GM21723 (cell line): ENCODE results near the gene COA5.
"Not testable (repeated sequence)": the region's sequence is repeated elsewhere in the genome, so short reads cannot be mapped to it uniquely, and the experiment has no call there.

ENCODE experiments used
- ATAC-seq: cut with Tn5 transposase; IDR thresholded peaks from one replicate; pipeline ENCODE4 v1.9.1; 2021; ENCODE audit warnings: mild to moderate bottlenecking, moderate library complexity; ENCODE audit not compliant: unreplicated experiment

The COA5 gene

DNA sequence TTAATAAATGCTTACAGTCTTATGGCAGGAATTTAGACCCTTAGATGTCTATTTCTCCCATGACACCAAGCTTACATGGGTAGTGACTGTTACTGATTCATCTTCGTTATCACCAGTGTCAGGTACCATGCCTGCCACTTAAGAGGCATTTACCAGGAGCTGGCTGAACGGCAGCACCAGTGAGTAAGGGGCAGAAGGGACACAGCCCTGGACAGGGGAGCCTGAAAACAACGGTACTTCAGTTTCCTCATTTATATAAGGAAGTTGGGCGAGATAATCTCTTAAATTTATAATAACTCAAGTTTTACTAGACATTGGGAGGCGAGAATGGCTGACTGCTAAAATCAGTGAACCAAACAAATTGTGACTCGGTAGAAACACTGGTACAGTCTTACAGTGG lies 1.2 kb downstream of the COA5 start:
- no peak for ATAC-seq

DNA sequence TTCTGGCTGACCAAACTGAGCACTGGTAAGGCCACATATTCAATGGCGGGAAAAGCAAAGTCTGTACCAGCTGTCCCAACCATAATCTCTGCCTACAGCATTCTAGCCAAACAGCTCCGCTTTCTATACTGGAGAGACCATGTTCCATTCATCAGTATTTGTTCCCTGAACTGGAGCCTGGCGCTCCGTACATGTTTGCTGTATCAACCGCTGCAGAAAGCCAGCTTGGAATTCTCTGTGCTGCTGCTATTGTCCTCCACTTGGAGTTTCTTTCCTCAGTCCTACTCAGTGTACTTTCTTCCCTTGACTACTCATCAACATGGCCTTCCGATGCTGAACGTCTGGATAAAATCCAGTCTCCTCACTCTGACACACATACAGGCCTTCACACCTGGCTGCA lies 1.9 kb downstream of the COA5 start:
- no peak for ATAC-seq

DNA sequence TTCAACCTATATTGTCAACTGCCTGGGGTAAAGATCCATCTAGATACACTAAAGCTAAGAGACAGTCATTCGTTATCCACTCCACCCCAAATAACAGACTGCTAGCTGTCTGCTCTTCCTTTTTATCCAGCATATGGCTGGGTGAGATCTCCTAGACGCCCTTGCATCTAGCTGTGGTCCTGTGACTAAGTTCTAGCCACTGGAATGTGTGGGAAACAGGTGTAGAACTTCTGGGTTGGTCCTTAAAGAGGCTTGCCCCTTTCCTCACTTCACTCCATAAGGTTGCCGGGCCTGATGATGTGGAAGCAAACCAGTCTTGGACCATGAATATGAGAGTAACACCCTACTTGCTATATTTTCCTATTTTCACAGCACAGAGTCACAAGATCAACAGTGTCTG lies 3.2 kb downstream of the COA5 start:
- ATAC-seq = no peak

GRCh38 chr2:98604547-98604946 lies 3.8 kb downstream of the COA5 start:
- ATAC-seq = no peak

GRCh38 chr2:98601532-98602132 lies 6.7 kb downstream of the COA5 start:
- ATAC-seq = peak; percentile 87

GRCh38 chr2:98598781-98599428 lies 9.4 kb downstream of the COA5 start:
- ATAC-seq = no peak

- ATAC-seq = not testable (repeated sequence)
Measured at GRCh38 chr2:98594665-98595064, 13.6 kb downstream of the COA5 start.

- no peak for ATAC-seq
Measured at GRCh38 chr2:98592565-98592964, 15.7 kb downstream of the COA5 start.

DNA sequence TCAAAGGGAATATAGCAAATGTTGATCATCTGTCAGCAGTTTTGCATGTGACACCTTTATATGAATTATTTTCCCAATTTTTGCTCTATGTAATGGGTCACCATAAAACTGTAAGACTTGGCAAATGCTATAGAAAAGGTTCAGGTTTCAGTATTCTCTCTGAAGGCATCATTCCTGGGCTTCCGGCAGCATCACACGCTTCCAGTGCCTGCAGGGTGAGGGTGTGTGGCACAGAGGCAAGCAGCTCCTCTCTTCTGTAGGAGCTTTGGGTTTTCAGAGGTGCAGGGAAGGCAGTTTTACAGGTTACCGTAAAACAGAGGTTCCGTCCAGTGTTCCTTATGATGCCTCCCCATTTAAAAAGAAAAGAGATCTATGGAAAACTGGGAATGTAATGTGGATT lies 18.8 kb downstream of the COA5 start:
- no peak for ATAC-seq

- ATAC-seq = no peak
Measured at GRCh38 chr2:98588880-98589431, 19.4 kb downstream of the COA5 start.

DNA sequence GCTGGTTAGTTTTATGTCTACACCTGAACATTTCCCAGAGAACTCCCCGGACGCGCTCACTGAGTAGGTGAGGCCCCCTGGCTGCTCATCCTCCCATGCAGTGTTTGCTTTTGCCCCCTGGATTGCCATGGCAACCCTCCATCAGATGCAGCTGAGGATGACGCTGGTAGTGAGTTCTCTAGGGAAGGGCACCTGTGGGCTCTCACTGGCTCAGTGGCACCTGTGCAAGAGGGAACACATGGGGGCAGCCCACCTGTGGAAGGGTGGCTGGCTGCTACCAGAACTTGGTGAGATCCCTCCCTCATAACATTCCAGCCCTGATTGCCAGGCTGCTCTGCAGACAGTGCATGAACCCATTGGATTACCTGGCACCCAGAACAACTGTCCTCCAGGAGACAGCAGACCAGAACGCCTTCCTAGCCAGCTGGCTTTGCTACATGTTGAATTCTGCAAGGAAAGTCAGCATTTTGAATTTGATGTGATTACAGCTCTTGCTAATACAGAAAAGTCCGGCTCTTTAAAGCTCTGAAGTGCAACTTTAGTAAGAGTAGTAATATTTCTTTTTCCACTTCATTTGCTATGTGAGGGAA lies 21.7 kb downstream of the COA5 start:
- ATAC-seq = no peak

- ATAC-seq = no peak
Measured at GRCh38 chr2:98585386-98585785, 22.9 kb downstream of the COA5 start.

GRCh38 chr2:98583816-98584618 lies 24.3 kb downstream of the COA5 start:
- no peak for ATAC-seq

- ATAC-seq = no peak
Measured at GRCh38 chr2:98583276-98583675, 25.0 kb downstream of the COA5 start.

DNA sequence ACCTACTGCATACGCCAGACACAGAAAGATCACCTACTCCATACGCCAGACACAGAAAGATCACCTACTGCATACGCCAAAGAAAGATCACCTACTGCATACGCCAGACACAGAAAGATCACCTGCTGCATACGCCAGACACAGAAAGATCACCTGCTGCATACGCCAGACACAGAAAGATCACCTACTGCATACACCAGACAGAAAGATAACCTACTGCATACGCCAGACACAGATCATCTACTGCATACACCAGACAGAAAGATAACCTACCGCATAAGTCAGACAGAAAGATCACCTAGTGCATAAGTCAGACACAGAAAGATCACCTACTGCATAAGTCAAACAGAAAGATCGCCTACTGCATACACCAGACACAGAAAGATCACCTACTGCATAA lies 25.8 kb downstream of the COA5 start:
- no peak for ATAC-seq

GRCh38 chr2:98580656-98581284 lies 27.5 kb downstream of the COA5 start:
- ATAC-seq = no peak

DNA sequence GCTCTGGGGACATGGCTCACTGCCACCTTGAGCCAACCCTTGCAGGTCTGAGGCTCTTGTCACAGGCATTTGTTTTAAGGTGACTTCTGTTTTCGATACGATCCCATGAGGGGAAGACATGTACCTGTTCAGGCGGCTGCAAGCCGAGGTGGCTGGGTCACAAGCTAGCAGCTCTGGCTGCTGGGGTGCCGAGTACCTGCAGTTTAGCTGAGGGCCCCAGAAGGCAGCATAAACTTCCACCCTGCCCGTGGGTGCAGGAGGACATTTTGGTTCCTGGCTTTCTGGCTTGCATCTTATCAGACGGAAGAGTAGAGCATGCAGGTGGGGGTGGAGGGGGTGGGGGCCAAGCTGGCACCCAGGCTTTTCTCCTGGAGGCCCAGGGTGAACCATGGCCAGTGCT lies 28.4 kb downstream of the COA5 start:
- ATAC-seq = no peak

DNA sequence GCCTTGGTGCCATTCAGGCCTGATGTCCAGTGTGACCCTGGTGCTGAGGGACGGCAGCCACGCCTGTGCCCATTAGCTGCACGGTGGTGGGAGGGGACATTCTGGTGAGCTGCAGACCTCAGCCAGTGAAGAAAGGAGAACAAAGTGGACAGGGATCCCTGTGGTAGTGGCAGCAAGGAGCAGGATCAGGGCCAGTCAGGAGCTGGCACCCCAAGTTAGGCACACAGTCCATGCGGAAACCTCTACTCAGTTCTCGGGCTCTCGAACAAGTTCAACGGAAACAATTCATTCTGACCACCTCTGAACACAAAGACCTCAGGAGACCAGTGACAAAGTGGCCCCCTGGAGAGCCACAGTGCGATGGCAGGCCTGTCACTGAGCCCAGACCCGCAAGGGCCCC lies 30.1 kb downstream of the COA5 start:
- no peak for ATAC-seq

DNA sequence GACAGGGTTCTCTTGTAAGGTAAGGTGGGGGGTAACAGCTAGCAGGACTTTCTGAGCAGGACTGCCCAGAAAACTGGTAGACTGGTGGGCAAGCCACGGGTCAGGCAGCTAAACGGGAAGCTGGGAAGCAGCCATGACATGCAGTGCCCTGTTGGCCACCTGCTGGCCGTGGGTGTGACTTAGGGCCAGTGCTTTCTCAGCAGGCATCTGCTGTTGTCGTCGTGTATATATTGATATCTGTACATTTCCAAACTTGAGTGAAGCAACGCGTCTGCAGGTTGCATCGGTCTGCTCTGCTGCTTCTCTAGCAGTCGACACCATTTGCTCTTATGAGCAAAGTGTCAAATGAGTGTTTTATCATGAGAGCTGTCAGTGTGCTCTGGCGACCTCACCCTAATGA lies 31.0 kb downstream of the COA5 start:
- ATAC-seq = no peak

DNA sequence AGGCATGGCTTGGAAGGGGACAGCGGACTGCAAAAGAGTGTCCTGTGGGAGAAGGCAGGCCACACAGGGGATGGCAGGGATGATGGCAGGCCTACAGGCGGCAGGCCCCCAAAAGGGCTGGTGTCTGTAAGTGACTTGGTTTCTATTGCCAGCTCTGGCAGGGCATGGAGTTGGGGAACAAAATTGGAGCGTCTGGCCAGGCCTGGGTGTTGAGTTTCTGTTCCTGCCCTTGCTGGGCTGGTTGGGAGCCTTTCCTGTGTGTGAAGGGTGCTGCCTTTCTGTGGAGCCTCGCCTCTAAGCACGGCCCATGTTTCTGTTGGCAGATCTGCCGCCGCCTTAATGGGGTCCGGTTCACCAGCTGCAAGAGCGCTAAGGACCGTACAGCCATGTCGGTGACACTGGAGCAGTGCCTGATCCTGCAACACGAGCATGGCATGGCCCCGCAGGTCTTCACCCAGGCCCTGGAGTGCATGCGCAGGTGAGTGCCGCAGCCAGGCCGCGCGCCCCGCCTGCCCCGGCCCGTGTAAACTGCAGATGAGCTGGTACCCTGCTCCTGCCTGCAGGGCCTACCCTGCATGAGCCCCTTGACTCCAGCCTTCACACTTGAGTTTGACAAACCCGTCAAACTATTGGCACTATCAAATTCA lies 31.5 kb downstream of the COA5 start:
- no peak for ATAC-seq

DNA sequence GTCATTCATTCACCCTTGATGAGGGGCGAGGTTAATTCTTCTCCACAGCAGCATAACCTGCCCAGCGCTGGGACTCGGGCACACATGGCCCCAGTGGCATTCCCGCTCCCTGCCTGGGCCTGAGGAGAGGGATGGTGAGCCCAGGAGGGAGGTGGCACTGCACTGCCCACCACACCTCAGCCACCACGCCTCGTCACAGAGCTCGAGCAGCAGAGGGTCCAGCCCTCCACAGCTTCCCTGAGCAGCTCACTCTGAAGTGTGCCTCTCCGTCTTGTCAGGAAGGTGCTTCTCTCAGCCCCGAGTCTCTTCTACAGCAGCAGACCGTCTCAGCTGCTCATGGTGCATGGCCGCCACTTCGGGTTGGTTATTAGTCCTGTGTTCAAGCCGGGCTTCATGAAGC lies 34.9 kb downstream of the COA5 start:
- ATAC-seq = no peak
